LNCaP clone FGC (cell line): ENCODE data around the gene PATE2.

ENCODE experiments used
- DNase-seq: peaks from one replicate; pipeline ENCODE4 v3.0.0-alpha.2; 2011; ENCODE audit warnings: low read depth
- H3K4me3 ChIP-seq: 2 replicates; pipeline ENCODE4 v1.5.1; 2011; ENCODE audit warnings: mild to moderate bottlenecking, low read depth, low read length, control low read depth
- CTCF ChIP-seq: IDR thresholded peaks from 2 replicates; pipeline ENCODE4 v1.5.1; 2012; ENCODE audit warnings: mild to moderate bottlenecking; ENCODE audit not compliant: control insufficient read depth, insufficient read depth; ENCODE audit errors: extremely low read depth

The PATE2 gene

DNA sequence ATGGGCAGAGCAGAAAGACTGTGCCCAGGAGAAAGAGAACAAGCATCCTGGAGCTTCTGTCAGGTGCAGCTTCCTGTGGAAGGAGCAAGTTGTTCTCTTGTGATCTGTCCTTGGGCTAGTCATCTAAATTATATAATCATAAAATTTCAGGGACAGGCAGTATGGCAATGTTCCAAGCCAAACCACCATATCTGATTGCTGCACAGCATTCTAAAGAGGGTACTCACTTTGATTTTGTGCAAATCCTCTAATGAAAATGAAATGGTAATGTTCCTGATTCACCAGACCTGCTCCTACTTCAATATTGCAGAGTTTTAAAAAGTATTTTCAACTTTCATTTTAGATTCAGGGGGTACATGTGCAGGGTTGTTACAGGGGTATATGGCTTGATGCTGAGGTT lies at the start of gene PATE2:
Gene PATE2 (minus strand): TSS at position 101 of the 400 bp plus-strand sequence. CDS start 55 bp downstream, at position 46.
- no peak for TF ChIP-seq CTCF
- no peak for DNase-seq
- no peak within 1 kb of the TSS for H3K4me3 ChIP-seq

DNA sequence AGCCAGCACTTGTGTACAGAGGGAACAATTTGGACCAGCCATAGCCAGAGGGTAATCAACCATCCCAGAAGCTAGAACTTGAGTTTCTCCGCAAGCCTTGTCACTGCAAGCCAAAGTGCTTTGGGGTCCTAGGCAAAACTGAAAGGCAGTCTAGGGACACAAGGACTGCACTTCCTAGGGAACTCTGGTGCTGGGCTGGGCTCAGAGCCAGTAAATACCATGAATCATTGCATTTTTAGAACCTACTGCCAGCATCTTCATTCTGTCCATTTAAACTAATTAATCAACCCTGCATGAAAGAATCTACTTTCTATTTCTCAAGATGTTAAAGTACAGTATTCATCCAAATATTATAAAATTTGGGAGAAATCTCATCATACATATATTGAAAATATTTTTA lies 29.3 kb upstream of the PATE2 start:
- DNase-seq: no peak
- TF ChIP-seq CTCF: no peak
- no peak overlapping the region for H3K4me3 ChIP-seq

DNA sequence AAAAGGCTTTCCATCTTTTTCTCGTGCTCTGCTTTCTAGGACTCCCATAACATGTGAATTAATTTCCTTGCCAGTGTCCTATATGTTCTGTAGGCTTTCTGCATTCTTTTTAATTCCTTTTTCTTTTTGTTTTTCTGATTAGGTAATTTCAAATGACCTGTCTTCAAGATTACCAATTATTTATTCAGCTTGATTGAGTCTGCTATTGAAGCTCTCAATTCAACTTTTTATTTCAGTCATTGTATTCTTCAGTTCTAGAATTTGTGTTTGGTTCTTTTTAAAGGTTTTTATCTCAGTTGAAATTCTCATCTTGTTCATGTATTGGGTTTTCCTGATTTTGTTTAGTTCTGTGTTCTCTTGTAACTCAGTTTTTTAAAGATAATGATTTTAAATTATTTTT lies 23.8 kb upstream of the PATE2 start:
- TF ChIP-seq CTCF: no peak
- H3K4me3 ChIP-seq: no peak overlapping the region
- DNase-seq: no peak

GRCh38 chr11:125799808-125800207 lies 21.2 kb upstream of the PATE2 start:
- no peak overlapping the region for H3K4me3 ChIP-seq
- DNase-seq: no peak
- TF ChIP-seq CTCF: no peak

DNA sequence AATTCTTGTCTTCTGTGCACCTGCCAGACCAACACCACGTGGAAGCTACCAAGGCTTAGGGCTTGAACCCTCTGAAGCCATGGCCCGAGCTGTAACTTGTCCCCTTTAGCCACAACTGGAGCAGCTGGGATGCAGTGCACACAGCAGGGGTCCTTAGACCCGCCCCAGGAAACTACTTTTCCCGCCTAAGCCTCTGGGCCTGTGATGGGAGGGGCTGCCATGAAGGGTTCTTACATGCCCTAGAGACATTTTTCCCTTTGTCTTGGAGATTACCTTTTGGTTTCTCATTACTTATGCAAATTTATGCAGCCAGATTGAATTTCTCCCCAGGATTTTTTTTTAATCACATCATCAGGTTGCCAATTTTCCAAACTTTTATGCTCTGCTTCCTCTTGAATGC lies 19.0 kb upstream of the PATE2 start:
- H3K4me3 ChIP-seq: no peak overlapping the region
- no peak for DNase-seq
- TF ChIP-seq CTCF: no peak

GRCh38 chr11:125790825-125791224 lies 12.2 kb upstream of the PATE2 start:
- TF ChIP-seq CTCF: no peak
- no peak overlapping the region for H3K4me3 ChIP-seq
- DNase-seq: no peak

- DNase-seq: no peak
- no peak for TF ChIP-seq CTCF
- H3K4me3 ChIP-seq: no peak within 1 kb of the TSS
These were observed 9.2 kb upstream of the PATE2 start, which contains the start of gene PATE3 for GRCh38 chr11:125787827-125788226. TSS of gene PATE3 (plus strand) at chr11:125788127. CDS start at chr11:125788152, 25 bp downstream.
